VCaP (cell line): ENCODE results near the gene RXRA.

Experiments used
- H3K27ac ChIP-seq: fragments of 450-650 bp; 2 replicates; pipeline ENCODE4 v1.5.1; 2017
- TF ChIP-seq, protein P1 (sequence below): fragments of 450-650 bp; conservative IDR thresholded peaks from 2 replicates; pipeline ENCODE4 v1.5.1; 2017; ENCODE audit warnings: mild to moderate bottlenecking, moderate library complexity

The RXRA gene

DNA sequence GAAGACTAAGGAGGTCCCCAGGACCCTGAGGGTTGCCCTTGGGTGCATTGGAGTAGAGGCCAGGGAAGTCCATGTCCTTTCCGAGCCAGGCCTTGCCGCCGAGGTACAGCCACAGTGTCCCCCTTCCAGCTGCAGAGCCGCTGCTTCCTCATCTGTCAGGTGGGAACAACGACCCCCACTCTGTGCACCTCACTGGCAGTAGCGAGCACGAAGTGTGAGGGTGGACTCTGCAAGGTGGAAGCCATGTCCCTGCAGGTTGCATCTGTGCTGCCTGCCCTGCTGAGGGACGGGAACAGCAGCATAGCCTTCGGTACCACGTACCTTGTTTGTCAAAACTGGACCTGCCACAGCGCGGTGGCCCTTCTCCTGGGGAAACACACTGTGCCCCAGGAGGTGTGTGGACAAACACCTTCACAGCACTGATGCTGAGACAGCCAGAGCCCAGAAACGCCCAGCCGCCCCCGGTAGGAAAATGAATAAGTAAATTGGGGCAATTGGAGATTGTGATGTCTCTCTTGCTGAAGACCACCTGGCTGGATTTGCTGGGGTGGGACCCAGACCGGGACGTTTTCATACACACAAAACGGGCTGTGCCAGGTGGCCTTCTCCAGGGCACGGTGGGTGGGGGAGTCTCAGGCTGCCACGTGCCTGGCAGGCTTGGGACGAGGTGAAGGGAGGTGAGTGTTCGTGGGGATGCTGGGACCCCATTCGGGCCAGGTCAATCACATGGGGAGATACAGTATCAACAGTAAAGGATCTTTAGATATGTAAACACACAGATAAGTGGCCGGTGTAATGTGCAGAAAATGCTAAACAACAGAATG lies 157.3 kb downstream of the RXRA start:
- TF ChIP-seq, protein P1, sequence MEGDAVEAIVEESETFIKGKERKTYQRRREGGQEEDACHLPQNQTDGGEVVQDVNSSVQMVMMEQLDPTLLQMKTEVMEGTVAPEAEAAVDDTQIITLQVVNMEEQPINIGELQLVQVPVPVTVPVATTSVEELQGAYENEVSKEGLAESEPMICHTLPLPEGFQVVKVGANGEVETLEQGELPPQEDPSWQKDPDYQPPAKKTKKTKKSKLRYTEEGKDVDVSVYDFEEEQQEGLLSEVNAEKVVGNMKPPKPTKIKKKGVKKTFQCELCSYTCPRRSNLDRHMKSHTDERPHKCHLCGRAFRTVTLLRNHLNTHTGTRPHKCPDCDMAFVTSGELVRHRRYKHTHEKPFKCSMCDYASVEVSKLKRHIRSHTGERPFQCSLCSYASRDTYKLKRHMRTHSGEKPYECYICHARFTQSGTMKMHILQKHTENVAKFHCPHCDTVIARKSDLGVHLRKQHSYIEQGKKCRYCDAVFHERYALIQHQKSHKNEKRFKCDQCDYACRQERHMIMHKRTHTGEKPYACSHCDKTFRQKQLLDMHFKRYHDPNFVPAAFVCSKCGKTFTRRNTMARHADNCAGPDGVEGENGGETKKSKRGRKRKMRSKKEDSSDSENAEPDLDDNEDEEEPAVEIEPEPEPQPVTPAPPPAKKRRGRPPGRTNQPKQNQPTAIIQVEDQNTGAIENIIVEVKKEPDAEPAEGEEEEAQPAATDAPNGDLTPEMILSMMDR = no peak
- H3K27ac ChIP-seq = no peak overlapping the region

GRCh38 chr9:134484479-134484878 lies 158.2 kb downstream of the RXRA start:
- TF ChIP-seq, protein P1 = no peak
- H3K27ac ChIP-seq = no peak overlapping the region

DNA sequence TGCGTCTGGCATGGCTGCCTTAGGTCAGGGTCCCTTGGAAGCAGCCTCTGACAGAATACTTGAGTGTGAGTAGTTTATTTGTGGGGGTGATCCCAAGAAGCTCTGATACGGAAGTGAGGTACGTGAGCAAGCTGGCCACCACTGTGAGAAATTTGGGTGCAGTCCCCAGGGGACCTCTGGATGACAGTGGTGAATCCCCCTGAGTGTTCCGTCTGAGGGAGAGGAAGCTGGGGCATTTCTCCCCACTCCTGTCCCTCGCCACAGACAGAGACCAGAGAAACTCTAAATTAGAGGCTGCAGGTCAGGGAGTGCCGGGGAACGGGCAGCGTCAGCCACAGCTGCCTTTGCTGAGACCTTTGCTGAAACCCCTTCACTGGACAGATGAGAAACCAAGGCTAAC lies 159.4 kb downstream of the RXRA start:
- TF ChIP-seq, protein P1 = no peak
- H3K27ac ChIP-seq = no peak overlapping the region

GRCh38 chr9:134486143-134486591 lies 159.9 kb downstream of the RXRA start:
- TF ChIP-seq, protein P1 = no peak
- no peak overlapping the region for H3K27ac ChIP-seq

- H3K27ac ChIP-seq = no peak overlapping the region
- TF ChIP-seq, protein P1 = no peak
Measured at GRCh38 chr9:134486596-134486995, 160.3 kb downstream of the RXRA start.
